Eye (tissue), 1 donor: Measurements from ENCODE around the gene IQGAP3.

Experiments
- DNase-seq: peaks from one replicate; pipeline ENCODE4 v3.0.0-alpha.2; 2015

IQGAP3 gene

DNA sequence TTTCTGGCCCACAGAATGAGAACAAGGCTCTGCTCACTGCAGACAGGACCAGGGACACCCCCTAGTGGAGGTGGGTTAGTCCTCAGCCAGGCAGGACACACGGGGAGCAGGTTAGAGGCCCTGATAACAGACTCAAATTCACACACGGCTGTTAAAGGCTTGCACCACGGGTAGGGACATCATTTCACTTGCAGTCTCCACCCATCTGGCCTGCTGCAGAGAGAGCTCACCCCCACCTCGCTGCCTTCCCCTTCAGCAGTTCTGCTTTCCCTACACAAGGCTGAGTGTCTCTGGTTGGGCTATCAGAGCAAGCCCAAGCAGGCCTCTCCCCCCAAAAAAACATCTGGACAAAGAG is 92.4 kb downstream of the IQGAP3 start:
- no peak for DNase-seq

DNA sequence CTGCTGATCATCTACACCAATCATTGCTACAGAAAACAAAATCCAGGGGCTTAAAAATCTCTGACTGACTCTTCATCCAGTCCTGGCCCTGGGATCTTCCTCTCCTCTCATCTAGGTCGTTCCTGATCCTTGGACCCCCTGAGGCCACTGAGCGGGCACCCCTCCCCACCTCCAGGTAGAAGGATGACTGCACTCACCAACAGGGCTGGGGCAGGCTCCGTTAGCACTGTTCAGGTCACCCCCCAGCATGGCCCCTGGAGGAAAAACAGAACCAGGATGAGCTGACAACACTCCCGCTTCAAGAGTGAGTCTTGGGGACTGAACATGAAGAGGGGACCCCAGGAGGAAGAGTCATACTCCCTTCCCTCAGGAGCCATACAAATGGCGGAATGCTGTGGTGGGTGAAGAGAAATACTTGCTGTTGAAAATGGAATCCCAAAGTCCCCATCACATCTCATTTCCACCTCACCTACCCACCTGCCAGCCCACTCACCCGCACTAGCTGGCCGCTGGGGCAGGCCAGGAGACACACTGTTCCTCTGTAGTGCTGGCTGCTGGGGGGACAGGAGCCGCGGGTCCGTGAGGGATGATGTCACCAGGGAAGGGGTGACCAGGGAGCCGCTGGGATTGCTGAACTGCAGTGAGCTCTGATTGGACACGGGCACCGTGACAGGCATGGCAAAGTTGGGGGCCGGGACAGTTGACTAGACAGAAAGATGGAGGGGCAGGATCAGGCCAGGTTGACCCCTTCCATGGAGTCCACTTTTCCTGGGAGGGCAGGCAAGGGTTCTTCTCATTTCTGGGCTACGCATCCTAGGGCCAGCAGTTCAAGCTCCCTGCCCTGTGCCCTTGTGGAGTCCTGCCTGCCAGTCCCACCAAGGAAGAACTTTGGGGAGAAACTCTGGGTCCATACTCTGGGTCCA is 93.0 kb downstream of the IQGAP3 start:
- DNase-seq = no peak

DNA sequence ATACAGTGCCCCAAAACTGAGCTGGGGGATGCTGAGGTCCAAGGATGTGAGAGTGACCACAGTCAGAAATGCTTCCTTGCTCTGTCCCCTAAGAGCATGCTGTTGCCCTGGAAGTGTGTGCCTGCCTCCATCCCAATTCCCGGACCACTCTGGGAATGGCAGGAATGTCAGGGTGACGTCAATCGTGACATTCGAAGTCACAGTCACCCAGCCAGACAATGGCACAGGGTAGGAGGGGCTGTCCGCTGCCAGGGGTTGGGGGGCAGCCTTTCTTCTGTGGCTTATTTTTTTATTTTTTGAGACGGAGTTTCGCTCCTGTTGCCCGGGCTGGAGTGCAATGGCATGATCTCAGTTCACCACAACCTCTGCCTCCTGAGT is 94.1 kb downstream of the IQGAP3 start:
- DNase-seq = no peak

- DNase-seq = no peak
These were observed 94.7 kb downstream of the IQGAP3 start for GRCh38 chr1:156477526-156478249.

DNA sequence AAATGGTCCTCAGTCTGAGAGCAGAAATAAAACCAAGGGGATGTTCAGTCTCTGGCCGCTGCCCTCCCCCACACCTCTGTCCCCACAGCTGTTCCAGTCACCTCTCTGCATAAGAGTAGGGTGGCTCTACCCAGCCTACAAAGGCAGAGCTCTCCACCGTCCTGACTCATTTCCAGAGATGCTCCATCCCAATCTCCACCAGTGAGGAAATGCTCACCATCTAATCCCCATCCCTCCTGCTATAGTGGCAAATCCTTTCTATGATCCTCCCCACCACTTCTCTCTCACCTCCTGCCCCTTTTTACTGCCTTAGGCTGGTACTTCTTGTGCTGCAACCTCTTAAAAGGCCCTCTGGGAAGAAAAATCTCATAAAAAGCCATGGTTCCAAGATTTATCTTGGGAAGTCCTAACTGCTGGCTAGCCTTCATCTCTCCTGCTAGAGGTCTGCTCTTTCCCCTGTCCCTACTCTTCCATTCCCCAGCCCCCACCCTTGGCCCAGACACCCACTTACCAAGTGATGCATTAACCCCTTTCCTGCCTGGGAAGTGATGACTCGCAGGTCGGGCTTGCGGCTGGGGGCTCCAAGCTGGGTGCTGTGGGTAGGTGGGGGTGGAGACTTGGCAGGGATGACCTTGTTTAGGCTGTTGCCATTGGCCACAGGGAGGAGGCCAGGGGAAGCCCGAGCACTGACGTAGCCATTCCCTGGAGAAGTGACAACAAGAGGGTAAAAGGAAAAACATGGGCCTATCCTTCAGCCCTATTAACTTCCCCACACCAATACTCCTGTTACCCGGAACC is 95.7 kb downstream of the IQGAP3 start:
- no peak for DNase-seq

- DNase-seq = no peak
These were observed 96.5 kb downstream of the IQGAP3 start for GRCh38 chr1:156475568-156476500.
